Astrocyte of the spinal cord (primary cell): ENCODE results near the gene ITGA11.

Experiments used
- DNase-seq: peaks from one replicate; pipeline ENCODE4 v3.0.0; 2011; ENCODE audit warnings: low read depth, low spot score
- H3K4me3 ChIP-seq: 2 replicates; pipeline ENCODE4 v1.5.1; 2011; ENCODE audit warnings: low read depth, mild to moderate bottlenecking, low read length, moderate library complexity
- CTCF ChIP-seq: IDR thresholded peaks from 2 replicates; pipeline ENCODE4 v1.5.1; 2012; ENCODE audit warnings: low read depth, mild to moderate bottlenecking, low read length, inconsistent platforms
- in situ Hi-C: cut with HindIII; loops from 2 replicates; pipeline ENCODE4 v1.10.0; 2017; ENCODE audit warnings: low sequenced_read_pairs

The ITGA11 gene

GRCh38 chr15:68332266-68332665 lies 99.7 kb downstream of the ITGA11 start:
- no peak overlapping the region for H3K4me3 ChIP-seq
- DNase-seq, result no peak
- in situ Hi-C loops, result no loop called here
- TF ChIP-seq CTCF, result no peak

GRCh38 chr15:68330901-68331300 lies 101.1 kb downstream of the ITGA11 start:
- no peak for TF ChIP-seq CTCF
- in situ Hi-C loops, result no loop called here
- H3K4me3 ChIP-seq, result no peak overlapping the region
- peak; percentile 47 for DNase-seq

- in situ Hi-C loops, result no loop called here
- no peak for TF ChIP-seq CTCF
Measured at GRCh38 chr15:68330416-68330815, 101.5 kb downstream of the ITGA11 start.

GRCh38 chr15:68328964-68329363 lies 103.0 kb downstream of the ITGA11 start:
- no peak for DNase-seq
- TF ChIP-seq CTCF, result no peak

More at GRCh38 chr15:68330416-68330815, 101.5 kb downstream of the ITGA11 start:
- no peak overlapping the region for H3K4me3 ChIP-seq
- DNase-seq, result peak; percentile 56

GRCh38 chr15:68328443-68328842 lies 103.5 kb downstream of the ITGA11 start:
- TF ChIP-seq CTCF, result no peak
- in situ Hi-C loops, result no loop called here
- H3K4me3 ChIP-seq, result no peak overlapping the region
- DNase-seq, result no peak

More at GRCh38 chr15:68328964-68329363, 103.0 kb downstream of the ITGA11 start:
- in situ Hi-C loops, result no loop called here
- H3K4me3 ChIP-seq, result no peak overlapping the region

- no peak for DNase-seq
- TF ChIP-seq CTCF, result no peak
- in situ Hi-C loops, result no loop called here
Measured at GRCh38 chr15:68326711-68327354, 105.1 kb downstream of the ITGA11 start.

More at GRCh38 chr15:68326711-68327354, 105.1 kb downstream of the ITGA11 start:
- H3K4me3 ChIP-seq, result no peak overlapping the region
